HG03196 (cell line): Measurements from ENCODE around the gene TCP10L.
"Not testable (repeated sequence)": the region's sequence is repeated elsewhere in the genome, so short reads cannot be mapped to it uniquely, and the experiment has no call there.

Source experiments
- ATAC-seq: cut with Tn5 transposase; IDR thresholded peaks from one replicate; pipeline ENCODE4 v1.9.1; 2021; ENCODE audit not compliant: unreplicated experiment

Gene TCP10L

GRCh38 chr21:32585042-32585710 is at the start of gene TCP10L:
TCP10L (minus strand) TSS chr21:32585523; CDS start chr21:32584304, 1,219 bp downstream.
- no peak for ATAC-seq

- ATAC-seq: no peak
Measured at GRCh38 chr21:32626621-32627196, 41.4 kb upstream of the TCP10L start.

- not testable (repeated sequence) for ATAC-seq
Measured at GRCh38 chr21:32618218-32618617, 32.9 kb upstream of the TCP10L start.

- ATAC-seq: no peak
Measured at GRCh38 chr21:32613436-32614043, 28.2 kb upstream of the TCP10L start.

GRCh38 chr21:32612999-32613337 is 27.6 kb upstream of the TCP10L start:
- ATAC-seq: no peak

GRCh38 chr21:32612075-32612998 is 27.0 kb upstream of the TCP10L start, which contains the start of gene CFAP298:
CFAP298 (minus strand) TSS chr21:32612377; CDS start chr21:32612243, 134 bp downstream.
- ATAC-seq: peak; percentile 95

GRCh38 chr21:32611471-32611997 is 26.2 kb upstream of the TCP10L start:
- ATAC-seq: no peak

GRCh38 chr21:32610940-32611339 is 25.6 kb upstream of the TCP10L start:
- ATAC-seq: not testable (repeated sequence)

GRCh38 chr21:32608851-32609250 is 23.5 kb upstream of the TCP10L start:
- ATAC-seq: no peak

GRCh38 chr21:32605469-32605868 is 20.1 kb upstream of the TCP10L start:
- ATAC-seq: no peak

- no peak for ATAC-seq
Measured at GRCh38 chr21:32604464-32604863, 19.1 kb upstream of the TCP10L start.

GRCh38 chr21:32603131-32603530 is 17.8 kb upstream of the TCP10L start:
- no peak for ATAC-seq

GRCh38 chr21:32602099-32602498 is 16.8 kb upstream of the TCP10L start:
- ATAC-seq: no peak

GRCh38 chr21:32599526-32599925 is 14.2 kb upstream of the TCP10L start:
- no peak for ATAC-seq

- ATAC-seq: no peak
Measured at GRCh38 chr21:32599091-32599490, 13.8 kb upstream of the TCP10L start.

GRCh38 chr21:32597205-32597604 is 11.9 kb upstream of the TCP10L start:
- no peak for ATAC-seq

- no peak for ATAC-seq
Measured at GRCh38 chr21:32595431-32595830, 10.1 kb upstream of the TCP10L start.

- no peak for ATAC-seq
Measured at GRCh38 chr21:32593690-32594089, 8.4 kb upstream of the TCP10L start.

- ATAC-seq: no peak
Measured at GRCh38 chr21:32592929-32593502, 7.7 kb upstream of the TCP10L start.

- ATAC-seq: no peak
Measured at GRCh38 chr21:32590130-32590529, 4.8 kb upstream of the TCP10L start.

GRCh38 chr21:32587651-32588050 is 2.3 kb upstream of the TCP10L start:
- ATAC-seq: no peak
